GM23338 (cell line): ENCODE data around the gene MFSD6. TPM values are rescaled to one million over a fixed set of nuclear protein-coding genes. Genes with fewer than 3 reads are reported as not detected.

Experiments used
- ATAC-seq: fragments of 200-7000 bp; cut with Tn5 transposase; 3 replicates; pipeline ENCODE4 v1.9.1; 2020
- DNase-seq: peaks from one replicate; pipeline ENCODE4 v3.0.0-alpha.2; 2015; ENCODE audit warnings: low spot score
- H2AFZ ChIP-seq: fragments of 200-600 bp; sonication (generic); 2 replicates; pipeline ENCODE4 v1.8.0; 2016; ENCODE audit warnings: antibody characterized with exemption, mild to moderate bottlenecking, moderate library complexity
- H3F3A ChIP-seq: fragments of 200-600 bp; sonication (generic); replicated peaks from 2 replicates; pipeline ENCODE4 v1.8.0; 2017; ENCODE audit warnings: antibody characterized with exemption, mixed run types, low read depth
- H3K27ac ChIP-seq: fragments of 200-600 bp; sonication (generic); 2 replicates; pipeline ENCODE4 v1.6.1; 2016; ENCODE audit warnings: low read depth
- H3K27me3 ChIP-seq: fragments of 200-600 bp; sonication (generic); 2 replicates; pipeline ENCODE4 v1.8.0; 2016; ENCODE audit warnings: mild to moderate bottlenecking, mixed run types, moderate library complexity; ENCODE audit not compliant: insufficient read depth
- H3K36me3 ChIP-seq: fragments of 200-600 bp; sonication (generic); 2 replicates; pipeline ENCODE4 v1.8.0; 2016; ENCODE audit warnings: mild to moderate bottlenecking; ENCODE audit not compliant: insufficient read depth
- H3K4me1 ChIP-seq: fragments of 200-600 bp; sonication (generic); 2 replicates; pipeline ENCODE4 v1.8.0; 2016; ENCODE audit warnings: mild to moderate bottlenecking, moderate library complexity; ENCODE audit not compliant: insufficient read depth
- H3K4me2 ChIP-seq: fragments of 200-600 bp; sonication (generic); 2 replicates; pipeline ENCODE4 v1.7.1; 2017; ENCODE audit warnings: mixed run types
- H3K4me3 ChIP-seq: fragments of 200-600 bp; sonication (generic); 2 replicates; pipeline ENCODE4 v1.6.1; 2016; ENCODE audit warnings: mixed run types
- H3K79me2 ChIP-seq: fragments of 200-600 bp; sonication (generic); replicated peaks from 2 replicates; pipeline ENCODE4 v1.8.0; 2017; ENCODE audit warnings: mild to moderate bottlenecking; ENCODE audit not compliant: insufficient read depth
- H3K9me2 ChIP-seq: fragments of 200-600 bp; sonication (generic); 2 replicates; pipeline ENCODE4 v1.8.0; 2017; ENCODE audit not compliant: insufficient read depth
- H4K20me1 ChIP-seq: fragments of 200-600 bp; sonication (generic); replicated peaks from 2 replicates; pipeline ENCODE4 v1.8.0; 2017; ENCODE audit warnings: mild to moderate bottlenecking; ENCODE audit not compliant: insufficient read depth
- H3K27ac Mint-ChIP-seq: 2 replicates; pipeline ENCODE4 v1.8.0; 2020; ENCODE audit warnings: inconsistent platforms, mild to moderate bottlenecking, moderate library complexity, mixed read lengths
- H3K27me3 Mint-ChIP-seq: 3 replicates; pipeline ENCODE4 v1.8.0; 2022; ENCODE audit warnings: low read depth, mild to moderate bottlenecking, moderate library complexity, mixed read lengths, inconsistent platforms; ENCODE audit not compliant: insufficient read depth, poor library complexity
- H3K36me3 Mint-ChIP-seq: 3 replicates; pipeline ENCODE4 v1.8.0; 2021; ENCODE audit warnings: low read depth, mild to moderate bottlenecking, inconsistent platforms, moderate library complexity, mixed read lengths
- H3K4me1 Mint-ChIP-seq: 3 replicates; pipeline ENCODE4 v1.8.0; 2020; ENCODE audit warnings: mild to moderate bottlenecking, inconsistent platforms, mixed read lengths
- H3K4me3 Mint-ChIP-seq: 3 replicates; pipeline ENCODE4 v1.8.0; 2021; ENCODE audit warnings: moderate library complexity, mild to moderate bottlenecking, inconsistent platforms, mixed read lengths
- H3K9me3 Mint-ChIP-seq: 3 replicates; pipeline ENCODE4 v1.8.0; 2020; ENCODE audit warnings: moderate library complexity, mild to moderate bottlenecking, inconsistent platforms, mixed read lengths
- CREB1 ChIP-seq: fragments of 250-450 bp; sonication (Bioruptor Pico); IDR thresholded peaks from 2 replicates; pipeline ENCODE4 v1.5.0; 2020; ENCODE audit warnings: low read depth, mild to moderate bottlenecking, moderate library complexity
- CTCF ChIP-seq, 2 experiments: fragments of 200-600 bp in 1 of 2; sonication (generic) in 1 of 2; conservative IDR thresholded peaks; 2 replicates each; pipeline versions ENCODE4 v1.5.1 to v1.6.1; 2016 to 2017; ENCODE audit warnings: antibody characterized with exemption in 2 of 2, low read depth in 2 of 2, mild to moderate bottlenecking in 2 of 2, moderate library complexity in 1 of 2
- ETS1 ChIP-seq: IDR thresholded peaks from 2 replicates; pipeline ENCODE4 v1.6.1; 2016; ENCODE audit warnings: antibody characterized with exemption
- EZH2 ChIP-seq: fragments of 200-600 bp; sonication (generic); IDR thresholded peaks from one replicate; pipeline ENCODE4 v1.8.0; 2017; ENCODE audit warnings: antibody characterized with exemption, mild to moderate bottlenecking, low read depth; ENCODE audit not compliant: unreplicated experiment
- JUNB ChIP-seq: IDR thresholded peaks from one replicate; pipeline ENCODE4 v1.6.1; 2016; ENCODE audit warnings: antibody characterized with exemption; ENCODE audit not compliant: unreplicated experiment
- NANOG ChIP-seq: IDR thresholded peaks from 2 replicates; pipeline ENCODE4 v1.6.1; 2016; ENCODE audit warnings: antibody characterized with exemption, borderline replicate concordance
- STAT1 ChIP-seq: IDR thresholded peaks from one replicate; pipeline ENCODE4 v1.6.1; 2016; ENCODE audit warnings: antibody characterized with exemption; ENCODE audit not compliant: unreplicated experiment
- ZNF114 ChIP-seq: fragments of 250-450 bp; sonication (Bioruptor Pico); IDR thresholded peaks from 2 replicates; pipeline ENCODE4 v1.5.0; 2020; ENCODE audit warnings: mild to moderate bottlenecking, moderate library complexity
- ZNF331 ChIP-seq: fragments of 250-450 bp; sonication (Bioruptor Pico); IDR thresholded peaks from 2 replicates; pipeline ENCODE4 v1.5.0; 2020; ENCODE audit warnings: low read depth, mild to moderate bottlenecking, moderate library complexity
- polyA plus RNA-seq: library from polyadenylated mRNA; unstranded; fragments of >200 nt; fragmentation: Nextera tagmentation; extraction: Ambion mirVana; gene quantifications from 2 replicates; pipeline ENCODE4 v1.2.1, GENCODE V29; 2016
- total RNA-seq: library from RNA; depleted of rRNA; stranded (reverse); fragments of >200 nt; shearing (Covaris generic); gene quantifications from 2 replicates; pipeline ENCODE4 v1.2.3, GENCODE V29; 2014
- TF ChIP-seq, protein P1 (sequence below): IDR thresholded peaks from one replicate; pipeline ENCODE4 v1.6.1; 2018; ENCODE audit warnings: antibody characterized with exemption; ENCODE audit not compliant: unreplicated experiment

The MFSD6 gene
- total and polyA plus RNA-seq, 2 experiments from 2014 or later: 2.3 to 9.6 TPM

DNA sequence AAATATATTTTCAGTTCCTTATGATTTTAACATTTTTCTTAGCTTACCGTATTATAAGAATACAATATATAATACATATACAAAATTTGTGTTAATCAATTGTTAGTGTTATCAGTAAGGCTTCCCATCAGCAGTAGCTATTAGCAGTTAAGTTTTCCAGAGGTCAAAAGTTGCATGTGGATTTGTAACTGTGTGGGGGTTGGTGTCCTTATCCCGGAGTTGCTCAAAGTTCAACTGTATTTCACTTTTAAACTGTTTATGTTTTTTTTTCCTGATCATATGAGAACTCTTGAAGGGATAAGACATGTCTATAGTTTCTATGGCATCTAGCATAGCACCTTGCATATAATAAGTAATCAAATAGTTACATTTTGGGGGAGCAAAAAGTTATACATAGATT, 11.9 kb upstream of the MFSD6 start (continued):
- TF ChIP-seq CTCF (conservative IDR thresholded peaks at IDR 0.05; ENCODE audit: low read depth in 2 of 2) (no peak), STAT1 (no peak), ZNF331 (CRISPR knock-in tag) (no peak), ZNF114 (CRISPR knock-in tag) (no peak)

- Histone ChIP-seq H3F3A (no peaks in the 10 kb centered on the region), H3K4me2 (no peak overlapping the region), H3K36me3 (no peaks in the 10 kb centered on the region), H4K20me1 (no peaks in the 10 kb centered on the region), H3K4me1 (peaks cover 11% of the 10 kb centered on the region), H3K27me3 (peaks cover 26% of the 10 kb centered on the region), H2AFZ (no peak overlapping the region), H3K79me2 (no peaks in the 10 kb centered on the region), H3K27ac (no peak overlapping the region), H3K4me3 (no peak overlapping the region), H3K9me2 (no peaks in the 10 kb centered on the region)
- H3K9me3 Mint-ChIP-seq: no peaks in the 10 kb centered on the region
- H3K27ac Mint-ChIP-seq: no peak overlapping the region
- H3K36me3 Mint-ChIP-seq: no peaks in the 10 kb centered on the region
- no peak for ATAC-seq
- no peak overlapping the region for H3K4me3 Mint-ChIP-seq
- no peak for DNase-seq
- H3K27me3 Mint-ChIP-seq: no peaks in the 10 kb centered on the region
- H3K4me1 Mint-ChIP-seq: peaks cover 5% of the 10 kb centered on the region; the same call in 1 of the 3 replicates
- TF ChIP-seq, protein P1, sequence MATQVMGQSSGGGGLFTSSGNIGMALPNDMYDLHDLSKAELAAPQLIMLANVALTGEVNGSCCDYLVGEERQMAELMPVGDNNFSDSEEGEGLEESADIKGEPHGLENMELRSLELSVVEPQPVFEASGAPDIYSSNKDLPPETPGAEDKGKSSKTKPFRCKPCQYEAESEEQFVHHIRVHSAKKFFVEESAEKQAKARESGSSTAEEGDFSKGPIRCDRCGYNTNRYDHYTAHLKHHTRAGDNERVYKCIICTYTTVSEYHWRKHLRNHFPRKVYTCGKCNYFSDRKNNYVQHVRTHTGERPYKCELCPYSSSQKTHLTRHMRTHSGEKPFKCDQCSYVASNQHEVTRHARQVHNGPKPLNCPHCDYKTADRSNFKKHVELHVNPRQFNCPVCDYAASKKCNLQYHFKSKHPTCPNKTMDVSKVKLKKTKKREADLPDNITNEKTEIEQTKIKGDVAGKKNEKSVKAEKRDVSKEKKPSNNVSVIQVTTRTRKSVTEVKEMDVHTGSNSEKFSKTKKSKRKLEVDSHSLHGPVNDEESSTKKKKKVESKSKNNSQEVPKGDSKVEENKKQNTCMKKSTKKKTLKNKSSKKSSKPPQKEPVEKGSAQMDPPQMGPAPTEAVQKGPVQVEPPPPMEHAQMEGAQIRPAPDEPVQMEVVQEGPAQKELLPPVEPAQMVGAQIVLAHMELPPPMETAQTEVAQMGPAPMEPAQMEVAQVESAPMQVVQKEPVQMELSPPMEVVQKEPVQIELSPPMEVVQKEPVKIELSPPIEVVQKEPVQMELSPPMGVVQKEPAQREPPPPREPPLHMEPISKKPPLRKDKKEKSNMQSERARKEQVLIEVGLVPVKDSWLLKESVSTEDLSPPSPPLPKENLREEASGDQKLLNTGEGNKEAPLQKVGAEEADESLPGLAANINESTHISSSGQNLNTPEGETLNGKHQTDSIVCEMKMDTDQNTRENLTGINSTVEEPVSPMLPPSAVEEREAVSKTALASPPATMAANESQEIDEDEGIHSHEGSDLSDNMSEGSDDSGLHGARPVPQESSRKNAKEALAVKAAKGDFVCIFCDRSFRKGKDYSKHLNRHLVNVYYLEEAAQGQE: no peak
- no peak for TF ChIP-seq NANOG
- no peak for TF ChIP-seq ZNF331 (CRISPR knock-in tag)
- TF ChIP-seq JUNB: no peak
- TF ChIP-seq CREB1 (CRISPR knock-in tag): no peak
- TF ChIP-seq ETS1: no peak
- no peak for TF ChIP-seq STAT1
- no peak for TF ChIP-seq ZNF114 (CRISPR knock-in tag)
- no peak for TF ChIP-seq EZH2
Measured at GRCh38 chr2:190402986-190403603, 5.1 kb upstream of the MFSD6 start.
